ENCODE results near the gene HERC2. TPM values are rescaled to one million over a fixed set of nuclear protein-coding genes. Genes with fewer than 3 reads are reported as not detected.

HERC2 gene
- total RNA-seq, 2 experiments from 2014 or later: 28.1 to 30.3 TPM

DNA sequence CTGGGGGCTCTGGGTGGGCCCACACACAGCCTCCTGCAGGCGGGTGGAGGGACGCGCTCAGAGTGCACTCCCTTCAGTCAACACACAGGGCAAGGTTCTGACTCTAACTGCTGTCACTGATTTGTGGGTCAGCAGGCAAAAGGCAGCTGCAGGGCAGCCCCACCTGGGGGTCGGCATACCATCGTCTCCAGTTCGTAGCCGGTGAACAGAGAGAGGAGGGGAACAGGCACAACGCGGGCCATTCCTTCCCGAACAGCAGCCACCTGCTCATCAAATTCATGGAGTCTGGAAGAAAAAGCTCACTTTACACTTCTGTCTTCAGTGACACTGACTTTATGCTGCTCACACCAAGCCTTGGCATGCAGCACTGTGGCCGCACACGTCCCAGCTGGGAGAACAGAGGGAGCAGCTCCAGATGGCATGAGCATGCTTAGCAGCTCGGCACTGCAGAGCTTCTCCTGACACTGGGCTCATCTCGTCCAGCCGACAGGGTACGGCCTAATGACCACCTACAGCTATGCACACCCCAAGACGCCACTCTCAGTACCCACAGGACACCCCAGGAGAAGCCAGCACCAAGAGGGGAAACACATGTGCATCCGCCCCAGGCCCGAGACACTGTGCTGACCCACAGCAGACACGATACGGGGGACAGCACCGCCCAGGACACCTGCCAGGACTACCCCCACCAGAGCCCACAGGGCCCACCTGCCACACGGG, 208.4 kb downstream of the HERC2 start:
- Mint-ChIP-seq H3K9me3 (no peaks in the 10 kb centered on the region), H3K4me3 (no peak overlapping the region), H3K27me3 (no peaks in the 10 kb centered on the region), H3K27ac (no peak overlapping the region), H3K36me3 (peaks cover 2% of the 10 kb centered on the region), H3K4me1 (no peaks in the 10 kb centered on the region)
- DNase-seq: no peak

DNA sequence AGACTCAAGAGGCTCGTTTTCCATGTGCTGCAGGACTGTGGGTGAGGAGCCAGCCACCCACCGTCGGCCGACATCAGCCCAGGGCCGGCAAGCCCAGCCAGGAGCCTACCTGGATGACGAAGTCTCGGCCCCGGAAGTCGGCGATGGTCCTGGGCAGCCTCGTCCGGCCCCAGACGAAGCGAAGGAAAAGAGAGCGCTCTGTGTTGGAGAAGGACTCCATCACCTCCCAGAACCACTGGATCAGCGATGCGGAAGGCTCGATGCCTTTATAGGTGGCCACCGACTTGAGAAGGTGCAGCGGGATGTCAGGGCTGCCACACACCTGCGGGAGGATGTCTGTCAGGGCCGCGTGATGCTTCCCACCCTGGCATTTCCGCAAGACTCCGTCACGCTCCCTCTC, 209.0 kb downstream of the HERC2 start:
- H3K27ac Mint-ChIP-seq: no peak overlapping the region
- H3K36me3 Mint-ChIP-seq: peaks cover 2% of the 10 kb centered on the region
- peaks cover under 1% of the 10 kb centered on the region for H3K27me3 Mint-ChIP-seq
- no peaks in the 10 kb centered on the region for H3K9me3 Mint-ChIP-seq
- no peak overlapping the region for H3K4me3 Mint-ChIP-seq
- no peaks in the 10 kb centered on the region for H3K4me1 Mint-ChIP-seq
- no peak for DNase-seq

DNA sequence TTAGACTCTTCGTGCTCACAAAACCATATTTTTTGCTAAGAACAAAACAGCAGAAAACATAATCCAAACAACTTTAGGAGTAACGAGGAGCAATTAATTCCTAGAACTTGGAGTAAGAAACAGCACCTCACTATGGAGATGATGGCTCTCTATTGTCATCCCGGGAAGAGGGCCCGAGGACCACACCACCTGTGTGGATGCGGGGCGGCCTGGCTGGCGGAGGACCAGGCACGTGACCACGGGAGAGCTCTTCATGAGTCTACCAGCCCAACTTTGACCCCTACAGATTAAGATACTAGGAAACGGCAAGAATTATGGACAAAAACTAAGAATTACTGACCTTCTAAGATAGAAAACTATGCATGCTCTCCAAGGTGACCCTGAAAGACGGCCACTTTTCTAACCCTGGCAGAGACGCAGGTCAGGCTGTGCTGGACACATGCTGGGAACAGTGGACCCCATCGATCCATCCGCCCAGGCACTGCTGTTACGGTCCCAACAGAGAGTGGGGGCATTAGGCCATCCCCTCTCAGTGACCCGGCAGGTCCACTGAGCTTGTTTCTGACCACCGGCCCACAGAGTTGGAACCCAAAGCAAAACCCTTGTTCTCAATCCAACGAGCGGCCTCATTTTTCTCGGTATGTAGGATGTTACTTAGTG, 209.7 kb downstream of the HERC2 start:
- H3K9me3 Mint-ChIP-seq: no peaks in the 10 kb centered on the region

DNA sequence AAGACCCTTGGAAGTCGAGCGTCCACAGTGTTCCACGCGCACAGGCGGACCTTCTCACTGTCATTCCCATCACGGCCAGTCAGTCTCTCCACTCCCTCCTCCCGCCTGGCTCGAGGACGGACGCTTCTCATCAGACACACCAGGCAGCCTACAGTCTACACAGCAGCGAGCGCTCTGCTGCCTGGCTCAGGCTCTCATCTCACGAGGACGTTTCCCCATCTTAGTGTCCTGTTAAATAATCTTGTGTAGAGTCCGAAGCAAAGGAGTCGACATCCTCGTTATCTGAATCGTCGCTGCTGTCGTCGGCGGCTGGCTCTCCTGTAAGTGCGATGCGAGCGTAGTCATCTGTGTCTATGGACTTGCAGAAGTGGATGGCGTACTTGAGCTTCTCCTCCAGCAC, 210.4 kb downstream of the HERC2 start:
- Mint-ChIP-seq H3K36me3 (peaks cover 2% of the 10 kb centered on the region), H3K9me3 (no peaks in the 10 kb centered on the region), H3K27ac (no peak overlapping the region), H3K27me3 (peaks cover 9% of the 10 kb centered on the region), H3K4me1 (peaks cover 2% of the 10 kb centered on the region), H3K4me3 (no peak overlapping the region)
- no peak for DNase-seq

More for the DNA sequence above, 209.7 kb downstream of the HERC2 start:
- no peak for DNase-seq
- Mint-ChIP-seq H3K4me3 (no peak overlapping the region), H3K36me3 (peaks cover 2% of the 10 kb centered on the region), H3K27ac (no peak overlapping the region), H3K27me3 (peaks cover 6% of the 10 kb centered on the region), H3K4me1 (peaks cover 2% of the 10 kb centered on the region)

DNA sequence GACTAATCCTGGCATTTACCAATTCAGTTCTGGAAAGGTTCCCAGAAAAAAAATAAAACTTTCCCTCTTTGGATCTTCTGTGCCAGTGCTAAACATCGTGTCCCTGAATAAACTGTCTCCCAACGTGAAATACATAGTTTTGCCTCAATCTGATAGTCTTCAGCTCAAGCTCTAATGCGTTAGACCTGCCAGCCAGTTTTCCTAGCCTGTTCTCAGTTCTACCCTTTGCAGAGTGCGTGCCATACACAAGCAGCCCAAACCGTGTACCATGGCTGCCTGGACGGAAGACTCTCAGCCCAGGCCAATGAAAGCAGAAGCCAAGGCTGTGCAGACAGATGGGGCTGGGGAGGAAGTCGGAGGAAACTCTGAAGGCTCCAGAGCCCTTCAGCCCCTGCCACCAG, 211.5 kb downstream of the HERC2 start:
- no peaks in the 10 kb centered on the region for H3K9me3 Mint-ChIP-seq
- peaks cover 18% of the 10 kb centered on the region for H3K27me3 Mint-ChIP-seq
- peaks cover 2% of the 10 kb centered on the region for H3K36me3 Mint-ChIP-seq
- no peak overlapping the region for H3K27ac Mint-ChIP-seq
- H3K4me1 Mint-ChIP-seq: peaks cover 4% of the 10 kb centered on the region
- H3K4me3 Mint-ChIP-seq: no peak overlapping the region
- no peak for DNase-seq

DNA sequence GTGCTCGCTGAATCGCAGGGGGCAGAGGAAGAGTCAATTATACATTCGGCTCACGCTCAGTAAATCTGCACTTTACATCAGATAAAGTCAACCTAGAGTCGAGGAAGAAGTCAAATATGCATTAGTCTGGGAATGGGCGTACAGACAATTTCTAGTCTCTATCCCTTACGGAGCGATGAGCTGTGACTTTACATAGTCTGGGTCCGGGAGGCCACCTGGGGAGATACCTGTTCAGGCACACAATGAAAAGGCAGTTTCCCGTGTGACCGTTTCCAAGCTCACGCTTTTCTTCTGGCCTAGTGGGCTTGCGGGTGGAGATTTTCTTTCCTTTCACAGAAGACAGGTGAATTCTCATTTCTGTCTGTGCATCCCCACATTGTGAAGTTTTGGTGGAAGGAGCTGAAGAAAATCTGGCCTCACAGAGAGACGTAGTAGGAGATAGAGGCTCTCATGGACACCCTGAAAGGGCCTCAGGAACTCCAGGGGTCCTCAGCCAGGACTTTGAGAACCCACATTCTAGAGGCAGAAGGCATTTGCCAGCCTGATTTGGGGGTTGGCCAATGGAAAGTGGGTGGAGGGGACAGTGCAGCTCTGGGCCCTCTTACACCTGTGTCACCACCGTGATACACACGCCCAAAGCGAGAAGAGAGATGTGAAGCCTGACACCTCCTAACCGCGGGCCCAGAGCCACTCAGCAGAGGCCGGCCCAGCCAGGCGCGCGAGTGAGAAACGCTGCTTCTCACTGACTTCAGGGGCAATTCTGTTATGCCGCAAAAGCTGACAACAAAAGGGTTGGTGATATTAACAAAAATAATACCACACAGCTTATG, 212.1 kb downstream of the HERC2 start:
- Mint-ChIP-seq H3K36me3 (peaks cover 2% of the 10 kb centered on the region), H3K27me3 (peaks cover 24% of the 10 kb centered on the region), H3K27ac (no peak overlapping the region), H3K4me1 (peaks cover 4% of the 10 kb centered on the region), H3K9me3 (no peaks in the 10 kb centered on the region), H3K4me3 (no peak overlapping the region)
- DNase-seq: no peak

DNA sequence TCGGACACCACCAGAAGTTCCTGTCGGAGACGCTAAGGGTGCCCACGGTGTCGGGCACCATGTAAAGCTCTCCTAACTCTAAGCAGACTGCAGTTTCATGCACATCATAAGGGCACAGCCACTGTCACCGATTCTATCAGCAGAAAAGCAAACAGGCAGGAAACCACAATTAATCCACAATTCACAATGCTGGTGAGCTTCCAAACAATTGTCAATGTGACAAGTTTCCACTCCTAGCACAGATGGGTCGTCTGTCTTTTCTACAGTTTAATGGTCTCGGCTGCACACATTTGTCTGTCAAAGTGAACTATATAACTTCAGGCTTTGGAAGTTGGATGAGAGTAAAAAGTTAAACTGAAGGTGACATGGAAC, 214.1 kb downstream of the HERC2 start:
- peak overlapping the region; percentile 4 for H3K4me3 Mint-ChIP-seq
- no peak overlapping the region for H3K27ac Mint-ChIP-seq
- H3K4me1 Mint-ChIP-seq: peaks cover 4% of the 10 kb centered on the region
- H3K36me3 Mint-ChIP-seq: no peaks in the 10 kb centered on the region
- no peaks in the 10 kb centered on the region for H3K9me3 Mint-ChIP-seq
- H3K27me3 Mint-ChIP-seq: peaks cover 41% of the 10 kb centered on the region
- no peak for DNase-seq

DNA sequence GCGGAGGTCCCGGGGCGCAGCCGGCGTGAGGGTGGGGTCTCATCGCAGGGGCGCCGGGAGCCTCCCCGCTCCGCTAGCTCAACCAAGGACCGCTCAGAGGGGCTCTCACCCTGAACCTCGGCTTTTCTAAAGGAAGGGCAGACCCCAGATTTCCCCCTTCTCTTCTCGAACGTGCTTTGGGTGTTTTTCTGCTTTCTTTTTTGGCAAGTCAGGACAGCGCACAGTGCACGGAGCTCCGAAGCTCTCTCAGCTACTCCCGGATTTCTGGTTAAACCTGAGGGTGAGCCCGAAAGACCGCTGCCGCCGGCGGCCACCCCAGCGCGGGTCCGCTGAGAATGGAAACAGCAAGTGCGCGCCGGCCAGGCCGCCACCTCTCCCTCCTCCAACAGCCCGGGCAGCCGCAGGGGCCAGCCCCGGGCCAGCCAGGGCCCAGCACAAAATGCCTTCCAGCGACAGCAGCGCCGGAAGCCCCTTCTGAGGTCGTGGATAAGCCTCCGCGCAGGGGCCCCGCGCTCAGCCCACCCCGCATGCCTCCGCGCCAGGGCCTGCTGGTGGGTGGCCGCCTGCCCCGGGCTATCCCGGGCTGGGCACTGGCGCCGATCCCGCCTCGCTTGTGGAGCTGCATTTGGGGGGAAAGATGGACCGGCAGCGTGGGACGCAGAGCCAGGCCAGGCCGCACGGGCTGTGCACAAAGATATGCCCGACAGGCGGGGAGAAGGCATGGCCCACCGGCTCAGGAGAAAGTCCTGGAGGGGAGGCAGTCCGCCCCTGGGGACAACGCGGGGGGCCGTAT, 214.7 kb downstream of the HERC2 start:
- Mint-ChIP-seq H3K36me3 (no peaks in the 10 kb centered on the region), H3K27me3 (peaks cover 41% of the 10 kb centered on the region), H3K4me3 (peak overlapping the region; percentile 80), H3K4me1 (peaks cover 4% of the 10 kb centered on the region), H3K9me3 (no peaks in the 10 kb centered on the region), H3K27ac (no peak overlapping the region)
- DNase-seq: no peak

DNA sequence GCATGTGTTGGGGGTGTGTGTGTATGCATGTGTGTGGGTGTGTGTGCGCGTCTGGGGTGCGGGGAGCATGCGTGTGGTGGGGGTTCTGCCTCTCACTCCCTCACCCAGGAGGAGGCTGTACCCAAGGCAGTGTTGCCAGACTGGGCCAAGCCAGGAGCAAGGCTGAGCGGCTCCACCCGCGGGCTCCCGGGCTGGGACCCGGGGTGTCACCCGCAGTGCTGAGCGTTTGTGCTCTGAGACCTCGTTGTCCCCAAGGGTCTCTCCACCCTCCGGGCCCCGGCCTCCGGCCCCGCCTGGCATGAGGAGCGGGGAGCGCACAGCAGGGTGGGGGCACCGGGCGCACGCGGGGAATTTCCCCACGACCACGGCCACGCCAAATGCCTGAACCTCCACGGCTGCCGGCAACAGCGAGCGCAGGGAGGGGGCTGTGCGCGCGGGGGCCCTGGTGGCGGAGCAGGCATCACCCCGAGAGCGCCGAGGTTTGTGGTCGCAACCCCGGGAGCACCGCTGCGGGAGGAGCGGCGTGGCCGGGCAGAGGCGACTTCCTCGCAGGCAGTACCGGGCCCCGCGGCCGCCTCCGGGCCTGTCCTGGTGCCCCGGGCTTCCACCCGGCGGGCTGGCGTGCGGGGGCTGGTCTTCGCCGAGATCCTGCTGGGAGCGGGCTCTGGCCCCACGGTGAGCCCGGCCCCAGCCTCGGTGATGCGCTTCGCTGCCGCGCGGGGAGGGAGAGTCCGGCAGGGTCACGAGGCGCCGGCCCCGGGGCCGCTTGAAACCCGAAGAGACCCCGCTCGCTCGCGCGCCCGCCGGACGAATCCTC, 215.5 kb downstream of the HERC2 start:
- DNase-seq: peak; percentile 30
- Mint-ChIP-seq H3K27ac (no peak overlapping the region), H3K4me1 (peaks cover 4% of the 10 kb centered on the region), H3K9me3 (no peaks in the 10 kb centered on the region), H3K4me3 (peak overlapping the region; percentile 5), H3K36me3 (no peaks in the 10 kb centered on the region), H3K27me3 (peaks cover 41% of the 10 kb centered on the region)

DNA sequence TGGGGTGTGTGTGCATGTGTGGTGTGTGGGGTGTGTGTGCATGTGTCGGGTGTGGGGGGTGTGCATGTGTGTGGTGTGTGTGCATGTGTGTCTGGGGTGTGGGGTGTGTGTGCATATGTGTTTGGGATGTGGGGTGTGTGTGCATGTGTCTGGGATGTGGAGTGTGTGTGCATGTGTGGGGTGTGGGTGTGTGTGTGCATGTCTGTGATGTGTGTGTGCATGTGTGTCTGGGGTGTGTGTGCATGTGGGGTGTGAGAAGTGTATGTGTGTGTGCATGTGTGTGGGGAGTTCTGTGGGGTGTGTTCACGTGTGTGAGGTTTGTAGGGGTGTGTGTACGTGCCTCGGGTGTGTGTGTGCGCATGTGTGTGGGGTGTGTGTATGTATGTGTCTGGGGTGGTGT, 216.2 kb downstream of the HERC2 start:
- H3K4me3 Mint-ChIP-seq: peak overlapping the region; percentile 5
- DNase-seq: no peak
- H3K27ac Mint-ChIP-seq: no peak overlapping the region
- H3K4me1 Mint-ChIP-seq: peaks cover 4% of the 10 kb centered on the region
- peaks cover 41% of the 10 kb centered on the region for H3K27me3 Mint-ChIP-seq
- no peaks in the 10 kb centered on the region for H3K9me3 Mint-ChIP-seq
- no peaks in the 10 kb centered on the region for H3K36me3 Mint-ChIP-seq

DNA sequence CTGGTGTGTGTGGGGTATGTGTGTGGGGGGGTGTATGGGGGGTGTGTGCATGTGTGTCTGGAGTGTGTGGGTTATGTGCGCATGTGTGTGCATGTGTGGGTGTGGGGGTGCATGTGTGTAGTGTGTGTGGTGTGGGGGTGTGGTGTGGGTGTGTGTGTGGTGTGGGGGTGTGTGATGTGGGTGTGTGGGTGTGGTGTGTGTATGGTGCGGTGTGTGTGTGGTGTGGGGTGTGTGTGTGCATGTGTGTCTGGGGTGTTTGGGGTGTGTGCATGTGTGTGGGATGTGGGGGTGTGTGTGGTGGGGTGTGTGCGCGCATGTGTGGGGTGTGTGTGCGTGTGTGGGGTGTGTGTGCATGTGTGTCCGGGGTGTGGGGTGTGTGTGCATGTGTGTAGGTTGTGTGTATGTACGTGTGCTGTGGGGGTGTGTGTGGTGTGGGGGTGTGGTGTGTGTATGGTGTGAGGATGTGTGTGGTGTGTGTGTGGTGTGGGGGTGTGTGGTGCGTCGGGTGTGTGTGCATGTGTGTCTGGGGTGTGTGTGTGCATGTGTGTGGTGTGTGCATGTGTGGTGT, 216.7 kb downstream of the HERC2 start:
- Mint-ChIP-seq H3K27ac (no peak overlapping the region), H3K4me3 (no peak overlapping the region), H3K9me3 (no peaks in the 10 kb centered on the region), H3K27me3 (peaks cover 44% of the 10 kb centered on the region), H3K36me3 (no peaks in the 10 kb centered on the region), H3K4me1 (peaks cover 4% of the 10 kb centered on the region)
- no peak for DNase-seq

DNA sequence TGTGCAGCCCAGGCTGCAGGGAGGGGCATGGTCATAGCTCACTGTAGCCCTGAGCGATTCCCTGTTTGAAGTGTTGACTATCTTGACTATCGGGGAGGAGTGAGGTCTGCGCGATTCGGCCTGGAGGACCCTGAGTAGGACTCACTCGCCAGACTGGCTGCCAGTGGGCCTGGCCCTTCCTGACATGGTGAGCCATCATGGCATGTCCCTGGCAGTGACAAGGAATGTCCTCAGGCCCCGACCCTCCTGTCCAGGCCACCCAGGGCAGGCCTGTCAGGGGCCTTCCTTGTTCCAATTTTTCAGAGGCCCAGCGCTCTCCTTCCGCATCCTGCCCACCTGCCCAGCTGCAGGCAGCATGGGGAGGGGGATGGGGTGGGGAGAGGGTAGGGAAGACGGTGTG, 217.7 kb downstream of the HERC2 start:
- no peak overlapping the region for H3K4me3 Mint-ChIP-seq

DNA sequence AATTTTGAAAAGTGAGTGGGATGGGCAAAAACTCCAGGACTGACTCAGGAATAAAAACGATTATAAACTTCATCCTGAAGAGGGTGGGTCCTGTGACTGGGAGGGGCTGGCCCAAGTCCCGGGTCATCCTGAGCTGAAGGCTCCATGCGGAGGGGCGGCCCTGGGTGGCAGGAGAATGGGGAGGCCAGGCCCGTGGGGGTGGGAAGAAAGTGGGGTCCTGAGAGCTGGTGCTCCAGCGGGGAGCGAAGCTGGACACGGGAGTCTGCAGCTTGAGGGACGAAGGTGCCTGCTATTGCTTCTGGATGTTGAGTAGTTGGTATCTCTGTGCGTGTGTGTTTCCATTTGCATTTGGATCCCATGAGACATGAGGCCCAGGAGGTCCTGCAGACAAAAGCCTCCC, 218.1 kb downstream of the HERC2 start:
- no peaks in the 10 kb centered on the region for H3K9me3 Mint-ChIP-seq
- peaks cover 6% of the 10 kb centered on the region for H3K4me1 Mint-ChIP-seq
- peaks cover 56% of the 10 kb centered on the region for H3K27me3 Mint-ChIP-seq
- H3K27ac Mint-ChIP-seq: no peak overlapping the region
- no peak for DNase-seq
- no peak overlapping the region for H3K4me3 Mint-ChIP-seq
- H3K36me3 Mint-ChIP-seq: no peaks in the 10 kb centered on the region

More for the DNA sequence above, 217.7 kb downstream of the HERC2 start:
- no peak overlapping the region for H3K27ac Mint-ChIP-seq
- peaks cover 4% of the 10 kb centered on the region for H3K4me1 Mint-ChIP-seq
- H3K9me3 Mint-ChIP-seq: no peaks in the 10 kb centered on the region
- no peak for DNase-seq
- peaks cover 53% of the 10 kb centered on the region for H3K27me3 Mint-ChIP-seq
- H3K36me3 Mint-ChIP-seq: no peaks in the 10 kb centered on the region

DNA sequence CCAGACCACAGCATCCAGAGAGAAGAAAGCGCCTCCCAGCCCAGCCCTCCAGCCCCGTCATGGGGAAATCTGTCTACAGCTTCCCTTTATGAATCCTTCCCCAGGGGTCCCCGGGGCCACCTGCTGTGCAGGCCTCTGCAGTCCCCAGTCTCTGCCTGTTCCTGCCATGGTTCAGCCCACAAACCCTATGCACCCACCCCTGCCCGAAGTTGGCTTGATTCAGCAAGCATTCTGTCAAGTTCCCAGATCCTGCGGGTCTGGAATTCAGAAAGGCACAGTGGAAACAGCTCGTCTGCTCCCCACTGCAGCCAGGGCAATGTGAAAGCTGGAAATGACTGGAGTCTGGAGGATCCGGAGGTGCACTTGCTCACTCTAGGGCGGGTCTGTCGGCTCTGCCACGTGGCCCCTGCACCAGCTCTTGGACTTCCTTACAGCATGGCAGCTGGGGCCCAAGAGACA, 220.0 kb downstream of the HERC2 start:
- Mint-ChIP-seq H3K27me3 (peaks cover 64% of the 10 kb centered on the region), H3K27ac (no peak overlapping the region), H3K9me3 (no peaks in the 10 kb centered on the region), H3K36me3 (no peaks in the 10 kb centered on the region), H3K4me3 (no peak overlapping the region), H3K4me1 (peaks cover 4% of the 10 kb centered on the region)
- no peak for DNase-seq
